HG03064 (cell line): ENCODE data around the gene PITRM1.
"Not testable (repeated sequence)": the region's sequence is repeated elsewhere in the genome, so short reads cannot be mapped to it uniquely, and the experiment has no call there.

Experiments
- ATAC-seq: cut with Tn5 transposase; IDR thresholded peaks from one replicate; pipeline ENCODE4 v1.9.1; 2021; ENCODE audit warnings: low read depth; ENCODE audit not compliant: unreplicated experiment

PITRM1 gene

GRCh38 chr10:3198900-3199299 is 26.3 kb upstream of the PITRM1 start:
- no peak for ATAC-seq

GRCh38 chr10:3197348-3198003 is 24.9 kb upstream of the PITRM1 start:
- no peak for ATAC-seq

- no peak for ATAC-seq
Observed at GRCh38 chr10:3196958-3197347, 24.4 kb upstream of the PITRM1 start.

- ATAC-seq: no peak
Observed at GRCh38 chr10:3196482-3196881, 23.9 kb upstream of the PITRM1 start.

- no peak for ATAC-seq
Observed at GRCh38 chr10:3195726-3196125, 23.1 kb upstream of the PITRM1 start.

GRCh38 chr10:3195286-3195685 is 22.7 kb upstream of the PITRM1 start:
- ATAC-seq: no peak

- ATAC-seq: no peak
Observed at GRCh38 chr10:3194871-3195270, 22.3 kb upstream of the PITRM1 start.

GRCh38 chr10:3193751-3194150 is 21.2 kb upstream of the PITRM1 start:
- ATAC-seq: no peak

GRCh38 chr10:3192856-3193635 is 20.5 kb upstream of the PITRM1 start:
- ATAC-seq: no peak

- no peak for ATAC-seq
Observed at GRCh38 chr10:3190817-3191216, 18.2 kb upstream of the PITRM1 start.

- not testable (repeated sequence) for ATAC-seq
Observed at GRCh38 chr10:3187229-3187628, 14.6 kb upstream of the PITRM1 start.

GRCh38 chr10:3186368-3186767 is 13.8 kb upstream of the PITRM1 start:
- ATAC-seq: no peak

- no peak for ATAC-seq
Observed at GRCh38 chr10:3185386-3185785, 12.8 kb upstream of the PITRM1 start.

GRCh38 chr10:3180355-3181025 is 7.9 kb upstream of the PITRM1 start:
- no peak for ATAC-seq

- ATAC-seq: no peak
Observed at GRCh38 chr10:3179174-3179573, 6.6 kb upstream of the PITRM1 start.

GRCh38 chr10:3178042-3178441 is 5.5 kb upstream of the PITRM1 start:
- no peak for ATAC-seq

- ATAC-seq: peak; percentile 22
Observed at GRCh38 chr10:3173171-3173878, 743 bp upstream of the PITRM1 start.

GRCh38 chr10:3172081-3172445 is 519 bp downstream of the PITRM1 start:
- ATAC-seq: no peak

- ATAC-seq: not testable (repeated sequence)
Observed at GRCh38 chr10:3171488-3171887, 1.1 kb downstream of the PITRM1 start.

GRCh38 chr10:3169673-3170072 is 2.9 kb downstream of the PITRM1 start:
- no peak for ATAC-seq

- ATAC-seq: no peak
Observed at GRCh38 chr10:3169271-3169670, 3.3 kb downstream of the PITRM1 start.
